HEK293 (cell line): ENCODE data around the gene HMGXB3.

Experiments used
- ATF2 ChIP-seq: fragments of 450-650 bp; formaldehyde crosslinking; IDR thresholded peaks from 2 replicates; pipeline ENCODE4 v1.5.1; 2016; ENCODE audit warnings: missing biosample characterization, missing genetic modification characterization, low read depth
- CTCF ChIP-seq: fragments of 450-650 bp; formaldehyde crosslinking; IDR thresholded peaks from 2 replicates; pipeline ENCODE4 v1.5.1; 2016; ENCODE audit warnings: missing biosample characterization, missing genetic modification characterization
- PBX3 ChIP-seq: sonication (generic); formaldehyde crosslinking; IDR thresholded peaks from 2 replicates; pipeline ENCODE4 v1.8.1; 2022; ENCODE audit warnings: mild to moderate bottlenecking, moderate library complexity, missing genetic modification reagents
- REST ChIP-seq: fragments of 450-650 bp; formaldehyde crosslinking; IDR thresholded peaks from 2 replicates; pipeline ENCODE4 v1.5.1; 2016; ENCODE audit warnings: missing biosample characterization, missing genetic modification characterization
- SETDB1 ChIP-seq: IDR thresholded peaks from one replicate; pipeline ENCODE4 v1.6.1; 2017; ENCODE audit warnings: mild to moderate bottlenecking, low read length, moderate library complexity, mixed read lengths; ENCODE audit not compliant: insufficient read length
- ZBTB1 ChIP-seq: fragments of 450-650 bp; formaldehyde crosslinking; IDR thresholded peaks from 2 replicates; pipeline ENCODE4 v1.5.1; 2016; ENCODE audit warnings: missing biosample characterization, missing genetic modification characterization
- ZBTB11 ChIP-seq: fragments of 450-650 bp; formaldehyde crosslinking; conservative IDR thresholded peaks from 2 replicates; pipeline ENCODE4 v1.5.1; 2016; ENCODE audit warnings: low read depth, missing biosample characterization, missing genetic modification characterization
- ZNF302 ChIP-seq: fragments of 450-650 bp; formaldehyde crosslinking; IDR thresholded peaks from 2 replicates; pipeline ENCODE4 v1.5.1; 2016; ENCODE audit warnings: missing biosample characterization, missing genetic modification characterization, low read depth
- ZNF324 ChIP-seq: fragments of 450-650 bp; formaldehyde crosslinking; IDR thresholded peaks from 2 replicates; pipeline ENCODE4 v1.5.1; 2016; ENCODE audit warnings: missing biosample characterization, missing genetic modification characterization
- ZNF585B ChIP-seq: fragments of 450-650 bp; formaldehyde crosslinking; IDR thresholded peaks from 2 replicates; pipeline ENCODE4 v1.5.1; 2016; ENCODE audit warnings: missing biosample characterization, missing genetic modification characterization
- ZNF837 ChIP-seq: fragments of 450-650 bp; formaldehyde crosslinking; IDR thresholded peaks from 2 replicates; pipeline ENCODE4 v1.5.1; 2016; ENCODE audit warnings: missing biosample characterization, missing genetic modification characterization

- no peak for TF ChIP-seq REST (tag by site-specific recombination)
- no peak for TF ChIP-seq CTCF
- TF ChIP-seq PBX3 (CRISPR knock-in tag): no peak
- no peak for TF ChIP-seq ZBTB1
- TF ChIP-seq ZNF585B (tag by site-specific recombination): no peak
- no peak for TF ChIP-seq SETDB1
- TF ChIP-seq ATF2: no peak
- TF ChIP-seq ZBTB11 (tag by site-specific recombination): no peak
- no peak for TF ChIP-seq ZNF324 (tag by site-specific recombination)
- no peak for TF ChIP-seq ZNF837 (tag by site-specific recombination)
- TF ChIP-seq ZNF302 (tag by site-specific recombination): no peak
These were observed 4.9 kb upstream of the HMGXB3 start for GRCh38 chr5:149995385-149996204.
